ENCODE measurements around the gene ATG14. TPM values are rescaled to one million over a fixed set of nuclear protein-coding genes. Genes with fewer than 3 reads are reported as not detected.

ATG14 gene
- total RNA-seq, 1 donor from 2014 or later: 14.8 TPM

- peak; percentile 13 for ATAC-seq
- DNase-seq (ENCODE audit: low spot score): no peak
- intact Hi-C loops (cut with DNase I): no loop called here
Observed at GRCh38 chr14:55333711-55334485, 77.7 kb downstream of the ATG14 start.

GRCh38 chr14:55332654-55333570 lies 78.7 kb downstream of the ATG14 start:
- peak; percentile 35 for ATAC-seq
- intact Hi-C loops (cut with DNase I): no loop called here
- no peak for DNase-seq (ENCODE audit: low spot score)

GRCh38 chr14:55329999-55330710 lies 81.5 kb downstream of the ATG14 start:
- intact Hi-C loops (cut with DNase I): no loop called here
- DNase-seq (ENCODE audit: low spot score) (no peak), ATAC-seq (no peak)

DNA sequence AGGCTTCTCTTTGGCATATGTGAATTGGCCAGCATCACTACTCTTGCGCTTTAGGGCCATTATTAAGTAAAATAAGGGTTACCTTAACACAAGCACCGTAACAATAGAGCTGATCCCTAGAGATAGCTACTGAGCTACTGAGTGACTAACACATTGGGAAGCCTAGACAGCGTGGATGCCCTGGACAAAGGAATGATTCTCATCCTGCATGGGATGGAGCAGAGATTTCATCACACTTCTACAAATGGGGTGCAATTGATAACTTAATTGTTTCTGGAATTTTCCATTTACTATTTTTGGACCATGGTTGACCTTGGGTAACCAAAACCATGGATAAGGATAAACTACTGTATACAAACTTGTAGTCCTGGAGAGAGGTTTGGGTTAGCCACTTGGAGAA lies 83.3 kb downstream of the ATG14 start:
- ATAC-seq (no peak), DNase-seq (ENCODE audit: low spot score) (no peak)
- intact Hi-C loops (cut with DNase I): no loop called here

- ATAC-seq (no peak), DNase-seq (ENCODE audit: low spot score) (no peak)
- intact Hi-C loops (cut with DNase I): no loop called here
Observed at GRCh38 chr14:55327179-55327578, 84.5 kb downstream of the ATG14 start.

GRCh38 chr14:55324812-55325211 lies 86.8 kb downstream of the ATG14 start:
- intact Hi-C loops (cut with DNase I): no loop called here
- DNase-seq (ENCODE audit: low spot score) (no peak), ATAC-seq (no peak)

- no peak for ATAC-seq
- intact Hi-C loops (cut with DNase I): no loop called here
- DNase-seq (ENCODE audit: low spot score): no peak
Observed at GRCh38 chr14:55323910-55324309, 87.7 kb downstream of the ATG14 start.

DNA sequence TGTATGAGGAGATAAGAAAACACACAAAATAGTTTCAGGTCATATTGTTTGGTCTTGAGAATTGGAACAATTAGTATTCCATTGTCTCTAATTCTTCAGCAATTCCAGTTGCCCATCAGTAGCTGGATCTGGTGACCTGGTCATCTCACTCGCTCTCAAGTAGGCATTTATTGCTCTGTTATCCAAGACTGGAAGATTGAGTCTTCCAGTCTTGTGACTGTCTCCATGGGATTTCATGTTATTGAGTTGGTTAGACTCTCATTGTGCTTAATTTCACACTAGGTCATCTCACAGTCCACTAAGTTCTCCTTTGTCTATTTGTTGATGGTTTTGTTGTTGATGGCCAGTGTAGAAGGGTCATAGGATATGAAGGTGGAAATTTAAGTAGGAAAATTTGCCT lies 92.9 kb downstream of the ATG14 start:
- no peak for ATAC-seq
- no peak for DNase-seq (ENCODE audit: low spot score)
- intact Hi-C loops (cut with DNase I): no loop called here

DNA sequence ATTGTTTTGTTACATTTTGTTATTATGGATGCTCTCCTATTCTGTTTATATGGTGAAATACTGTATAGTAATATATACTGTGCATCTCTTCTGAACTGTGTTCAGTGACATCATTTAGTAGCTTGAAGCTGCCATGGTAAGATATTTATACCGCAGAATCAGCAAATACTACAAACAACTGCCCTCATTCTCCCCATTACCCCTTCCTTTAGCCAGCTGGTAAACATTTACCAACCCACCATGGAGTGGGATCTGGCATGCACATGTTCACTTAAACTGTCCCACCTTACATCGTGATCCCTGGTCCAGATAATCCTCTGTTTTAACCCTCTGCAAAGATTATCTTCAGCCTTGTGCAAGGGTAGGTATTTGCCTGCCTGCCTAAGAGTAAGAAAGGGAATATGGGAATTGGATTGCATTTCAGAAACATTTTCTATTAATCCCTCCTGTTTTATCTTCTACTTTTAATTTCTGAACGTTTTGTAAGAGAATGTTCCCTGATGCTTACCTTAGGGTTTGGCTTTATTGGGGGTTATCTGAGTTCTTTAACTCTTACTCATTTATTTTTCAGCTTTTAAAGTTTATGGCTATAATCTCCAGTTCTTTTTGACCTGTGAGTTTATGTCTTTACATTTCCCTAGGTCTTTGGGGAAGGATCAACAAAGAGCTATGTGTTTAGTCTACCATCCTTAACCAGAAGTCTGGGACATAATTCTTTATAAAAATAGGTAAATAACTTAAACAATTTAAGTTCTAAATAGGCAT lies 93.9 kb downstream of the ATG14 start:
- DNase-seq (ENCODE audit: low spot score): no peak
- no peak for ATAC-seq
- intact Hi-C loops (cut with DNase I): no loop called here

GRCh38 chr14:55316564-55316963 lies 95.1 kb downstream of the ATG14 start:
- DNase-seq (ENCODE audit: low spot score) (no peak), ATAC-seq (no peak)
- intact Hi-C loops (cut with DNase I): no loop called here

Other genes with a start within 250 kb of the ATG14 start
- 0.31 TPM for gene DLGAP5, start 220.2 kb downstream of the ATG14 start, total RNA-seq
- 20.0 TPM for gene FBXO34, start 140.4 kb downstream of the ATG14 start, total RNA-seq
- not detected for gene TBPL2, start 28.8 kb upstream of the ATG14 start, total RNA-seq
- gene KTN1, start 168.4 kb upstream of the ATG14 start, total RNA-seq: 243 TPM

All from sciatic nerve (tissue), 2 donors.